Ectodermal cell (in vitro differentiated cells): ENCODE results near the gene PLLP.

Source experiments
- H3K27ac ChIP-seq: 2 replicates; pipeline ENCODE4 v1.7.0; 2013; ENCODE audit warnings: mild to moderate bottlenecking, low read depth, low read length; ENCODE audit not compliant: insufficient read depth, poor library complexity, severe bottlenecking
- H3K27me3 ChIP-seq: 2 replicates; pipeline ENCODE4 v1.7.0; 2013; ENCODE audit warnings: mild to moderate bottlenecking, low read length; ENCODE audit not compliant: insufficient read depth, control insufficient read depth, poor library complexity, severe bottlenecking
- H3K36me3 ChIP-seq: one replicate; pipeline ENCODE4 v1.7.0; 2013; ENCODE audit warnings: low read length; ENCODE audit not compliant: control insufficient read depth, insufficient read depth
- H3K4me1 ChIP-seq: one replicate; pipeline ENCODE4 v1.7.0; 2013; ENCODE audit warnings: low read length; ENCODE audit not compliant: control insufficient read depth, insufficient read depth
- H3K4me3 ChIP-seq: 2 replicates; pipeline ENCODE4 v1.7.0; 2013; ENCODE audit warnings: low read depth, low read length, control low read depth; ENCODE audit not compliant: insufficient read depth
- H3K9me3 ChIP-seq: 2 replicates; pipeline ENCODE4 v1.7.0; 2013; ENCODE audit warnings: mild to moderate bottlenecking, low read length, moderate library complexity; ENCODE audit not compliant: control insufficient read depth
- WGBS, 2 experiments: methylation state at CpG; one replicate each; pipeline ENCODE4 v1.1.7; 2013; ENCODE audit warnings: missing lambda C conversion rate in 2 of 2; 5-methylcytosine and 5-hydroxymethylcytosine counted together

PLLP gene

DNA sequence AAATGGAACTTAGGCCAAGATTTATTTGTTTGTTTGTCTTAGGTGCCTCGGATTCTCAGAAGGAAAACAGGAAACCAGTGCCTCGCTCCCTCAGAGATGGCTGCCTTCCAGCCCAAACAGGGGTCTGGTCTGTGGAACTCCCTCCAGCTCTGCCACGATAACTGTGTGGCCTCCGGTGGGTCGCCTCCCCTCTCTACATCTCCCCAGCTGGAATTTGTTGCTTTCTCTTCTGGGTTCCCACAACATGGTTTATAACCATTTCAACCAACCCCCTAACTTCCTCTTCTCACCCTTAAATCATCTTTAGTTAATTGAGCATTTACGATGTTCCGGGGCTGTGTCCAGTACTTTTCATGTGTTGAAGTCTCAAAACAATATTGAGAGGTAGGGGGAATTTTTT, 30.9 kb upstream of the PLLP start:
- Histone ChIP-seq H3K4me1 (peaks cover 8% of the 10 kb centered on the region), H3K36me3 (no peaks in the 10 kb centered on the region), H3K4me3 (no peak overlapping the region), H3K9me3 (no peaks in the 10 kb centered on the region), H3K27ac (no peak overlapping the region), H3K27me3 (no peaks in the 10 kb centered on the region)
- 90 to 94% methylated on average over 7 of the region's 7 CpGs for WGBS, 2 experiments

DNA sequence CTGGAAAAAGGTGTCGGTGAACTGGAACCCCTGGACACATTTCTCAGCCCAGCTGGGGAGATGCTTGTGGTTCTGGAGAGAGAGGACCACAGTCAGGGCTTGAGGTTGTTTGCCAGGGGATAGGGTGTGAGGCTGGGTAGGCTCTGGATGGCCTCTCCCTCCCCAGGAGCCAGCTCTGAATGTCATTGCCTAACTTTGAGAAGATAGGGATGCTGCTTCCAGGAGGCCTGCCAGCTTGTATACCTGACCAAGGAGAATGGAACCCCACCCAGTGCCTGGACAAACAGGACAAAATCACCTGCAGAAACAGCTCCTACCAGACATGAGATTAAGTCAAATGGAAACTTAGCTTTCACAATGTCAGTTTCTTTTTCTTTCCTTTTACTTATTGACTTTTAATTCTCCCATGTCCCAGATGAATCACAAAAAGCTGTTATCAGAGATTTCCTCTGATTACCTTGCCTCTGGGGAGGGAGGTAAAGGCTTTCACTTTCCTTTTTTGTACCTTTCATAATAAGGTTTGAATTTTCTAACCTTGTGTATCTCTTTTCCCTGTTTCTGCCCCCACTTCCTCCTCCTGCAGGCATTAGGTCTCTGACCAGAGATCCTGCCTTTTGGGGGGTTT, 29.8 kb upstream of the PLLP start:
- H3K27ac ChIP-seq: no peak overlapping the region
- WGBS, 2 experiments: 93 to 96% methylated on average over 1 of the region's 1 CpG

DNA sequence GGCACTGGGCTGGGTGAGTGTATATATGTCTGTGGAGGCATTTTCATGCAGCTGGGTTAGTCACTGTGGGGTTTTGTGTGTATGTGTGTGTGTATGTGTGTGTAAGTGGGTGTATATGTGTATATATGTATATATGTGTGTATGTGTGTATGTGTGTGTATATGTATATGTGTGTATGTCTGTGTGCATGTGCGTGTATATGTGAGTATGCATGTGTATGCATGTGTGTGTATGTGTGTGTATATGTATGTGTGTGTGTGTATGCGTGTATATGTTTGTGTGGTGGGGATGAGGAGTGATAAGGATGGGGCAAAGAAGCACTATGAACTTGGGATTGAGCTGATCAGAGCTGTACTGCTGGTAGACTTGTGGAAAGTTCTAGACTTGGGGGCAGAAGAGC, 29.0 kb upstream of the PLLP start:
- Histone ChIP-seq H3K9me3 (no peaks in the 10 kb centered on the region), H3K27me3 (no peaks in the 10 kb centered on the region), H3K4me3 (no peak overlapping the region), H3K36me3 (no peaks in the 10 kb centered on the region), H3K27ac (no peak overlapping the region), H3K4me1 (peaks cover 7% of the 10 kb centered on the region)
- WGBS, 2 experiments: 88 to 93% methylated on average over 2 of the region's 2 CpGs

More for the DNA sequence above, 29.8 kb upstream of the PLLP start:
- Histone ChIP-seq H3K27me3 (no peaks in the 10 kb centered on the region), H3K9me3 (no peaks in the 10 kb centered on the region), H3K4me3 (no peak overlapping the region), H3K4me1 (peaks cover 8% of the 10 kb centered on the region), H3K36me3 (no peaks in the 10 kb centered on the region)

DNA sequence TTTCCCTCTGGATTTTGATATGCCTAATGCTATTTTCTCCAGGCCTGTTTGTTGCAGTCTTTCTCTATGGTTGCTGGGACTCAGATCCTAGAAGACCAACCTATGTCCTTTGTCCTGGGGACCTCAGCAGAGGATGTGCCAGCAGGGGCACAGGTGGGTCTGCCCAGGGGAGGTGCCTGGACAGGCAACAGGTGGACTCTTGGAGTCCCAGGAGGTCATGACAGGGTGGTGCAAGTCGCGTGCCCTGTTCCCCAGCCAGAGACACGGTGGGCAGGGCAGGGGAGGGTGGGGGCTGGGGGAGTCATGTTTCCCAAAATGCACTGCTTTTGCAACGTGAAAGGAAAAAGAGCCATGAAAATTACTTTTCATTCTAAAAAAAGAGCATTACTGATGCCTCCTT, 26.3 kb upstream of the PLLP start:
- Histone ChIP-seq H3K27me3 (no peaks in the 10 kb centered on the region), H3K9me3 (no peaks in the 10 kb centered on the region), H3K4me3 (no peak overlapping the region), H3K4me1 (no peaks in the 10 kb centered on the region), H3K36me3 (no peaks in the 10 kb centered on the region), H3K27ac (no peak overlapping the region)
- WGBS, 2 experiments: 70 to 72% methylated on average over 4 of the region's 4 CpGs

DNA sequence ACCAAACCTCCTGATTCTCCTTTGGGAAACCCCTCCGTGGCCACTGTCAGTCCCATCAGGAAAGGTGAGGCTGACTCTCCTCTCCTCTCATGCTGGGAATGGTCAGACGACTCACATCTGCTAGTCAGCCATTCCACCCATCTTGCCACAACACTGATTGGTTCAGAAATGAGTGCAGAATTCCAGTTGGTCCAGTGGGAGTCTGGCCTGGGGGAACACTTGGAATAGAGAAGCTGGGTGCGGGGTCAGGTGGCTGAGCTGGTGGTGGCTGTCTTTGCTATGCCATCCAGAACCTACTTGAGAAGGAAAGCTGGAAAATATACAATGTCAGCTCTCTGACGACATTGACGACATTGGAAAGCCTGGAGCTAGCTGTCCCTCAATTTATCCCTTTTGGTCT, 23.6 kb upstream of the PLLP start:
- H3K27ac ChIP-seq: no peak overlapping the region
- WGBS, 2 experiments: 66 to 68% methylated on average over 5 of the region's 5 CpGs
- H3K4me1 ChIP-seq: no peaks in the 10 kb centered on the region
- H3K4me3 ChIP-seq: no peak overlapping the region
- no peaks in the 10 kb centered on the region for H3K27me3 ChIP-seq
- H3K36me3 ChIP-seq: no peaks in the 10 kb centered on the region
- no peaks in the 10 kb centered on the region for H3K9me3 ChIP-seq

DNA sequence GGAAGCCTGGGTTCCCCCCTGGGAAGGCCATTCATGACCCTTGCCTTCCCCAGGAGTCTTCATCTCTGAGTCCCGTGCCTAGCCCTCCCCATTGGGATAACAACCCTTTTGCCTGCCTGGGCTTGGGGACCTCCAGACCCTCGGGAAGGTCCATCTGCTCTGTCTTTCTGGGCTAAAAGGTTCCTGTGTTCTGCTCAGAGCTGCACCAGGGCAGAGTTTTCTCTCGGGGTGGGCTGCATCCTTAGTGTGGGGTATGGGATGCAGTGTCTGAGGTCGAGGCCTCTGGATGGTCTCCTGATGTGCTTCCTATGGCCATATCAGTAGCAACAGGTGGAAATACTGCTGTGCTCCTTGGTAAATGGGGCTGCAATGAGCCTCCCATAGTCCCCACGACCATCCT, 22.9 kb upstream of the PLLP start:
- H3K4me3 ChIP-seq: no peak overlapping the region
- WGBS, 2 experiments: 81 to 89% methylated on average over 5 of the region's 5 CpGs
- no peaks in the 10 kb centered on the region for H3K9me3 ChIP-seq
- H3K36me3 ChIP-seq: no peaks in the 10 kb centered on the region
- H3K27me3 ChIP-seq: no peaks in the 10 kb centered on the region
- H3K4me1 ChIP-seq: no peaks in the 10 kb centered on the region
- H3K27ac ChIP-seq: no peak overlapping the region

DNA sequence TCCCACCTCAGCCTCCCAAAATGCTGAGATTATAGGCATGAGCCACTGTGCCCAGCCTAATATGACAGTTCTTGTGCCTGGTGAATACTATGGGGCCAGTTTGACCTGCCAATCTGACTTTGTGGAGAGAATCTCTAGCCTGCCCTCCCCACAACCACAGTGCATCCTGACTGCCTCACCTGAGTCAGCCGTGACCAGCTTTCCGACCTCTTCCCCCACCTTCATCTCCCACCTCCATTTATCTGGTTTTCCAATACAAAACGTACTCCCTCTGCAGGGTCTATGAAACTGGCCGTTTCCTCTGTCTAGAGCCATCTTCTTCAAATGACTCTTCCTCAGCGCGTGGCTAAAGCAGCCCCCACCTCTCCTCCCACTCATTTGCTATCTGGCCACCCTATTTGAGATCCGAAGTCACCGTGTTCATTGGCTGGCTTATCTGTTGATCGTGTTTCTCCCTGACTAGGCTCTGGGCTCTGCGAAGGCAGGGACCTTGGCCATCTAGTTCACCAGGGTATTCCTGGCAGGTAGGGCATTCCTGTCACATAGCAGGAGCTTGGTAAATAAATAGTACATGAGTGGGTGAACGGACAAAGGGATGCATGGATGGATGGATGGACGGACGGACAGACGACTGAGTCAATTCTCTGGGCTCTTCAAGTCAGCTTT, 22.3 kb upstream of the PLLP start:
- Histone ChIP-seq H3K36me3 (no peaks in the 10 kb centered on the region), H3K9me3 (no peaks in the 10 kb centered on the region), H3K4me3 (no peak overlapping the region), H3K27ac (no peak overlapping the region), H3K27me3 (no peaks in the 10 kb centered on the region), H3K4me1 (no peaks in the 10 kb centered on the region)
- 89 to 91% methylated on average over 14 of the region's 14 CpGs for WGBS, 2 experiments

DNA sequence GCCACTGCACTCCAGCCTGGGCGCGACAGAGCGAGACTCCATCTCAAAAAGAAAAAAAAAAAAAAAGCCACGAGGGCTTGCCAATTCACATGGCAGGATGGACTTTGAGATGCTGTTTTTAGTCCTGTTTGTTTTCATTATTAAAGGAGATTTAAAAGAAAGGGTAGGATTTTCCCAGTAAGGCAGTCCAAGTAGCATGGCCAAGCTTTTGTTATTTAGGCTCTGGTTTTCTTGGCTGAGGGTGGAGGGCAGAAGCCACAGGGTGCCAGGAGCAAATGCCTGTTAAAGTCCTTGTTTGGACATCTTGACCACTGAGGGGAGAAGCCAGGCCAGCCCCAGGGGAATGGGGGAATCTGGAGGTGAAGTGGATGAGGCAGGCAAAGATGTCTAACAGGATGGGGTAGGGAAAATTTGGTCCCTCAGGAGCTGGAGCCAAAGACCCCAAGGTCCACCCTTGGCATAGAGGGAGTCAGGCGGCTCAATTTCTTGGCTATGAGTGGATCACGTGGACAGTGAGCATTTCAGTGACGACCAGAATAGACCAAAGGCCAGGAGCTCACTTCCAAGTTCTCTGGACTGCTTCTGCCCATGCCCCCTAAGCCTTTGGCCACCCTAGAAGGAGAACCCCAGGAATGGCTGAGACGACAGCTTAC, 20.8 kb upstream of the PLLP start:
- Histone ChIP-seq H3K4me1 (peaks cover 6% of the 10 kb centered on the region), H3K9me3 (no peaks in the 10 kb centered on the region), H3K36me3 (no peaks in the 10 kb centered on the region), H3K4me3 (no peak overlapping the region), H3K27ac (no peak overlapping the region), H3K27me3 (peaks cover 7% of the 10 kb centered on the region)
- 88 to 93% methylated on average over 8 of the region's 8 CpGs for WGBS, 2 experiments

DNA sequence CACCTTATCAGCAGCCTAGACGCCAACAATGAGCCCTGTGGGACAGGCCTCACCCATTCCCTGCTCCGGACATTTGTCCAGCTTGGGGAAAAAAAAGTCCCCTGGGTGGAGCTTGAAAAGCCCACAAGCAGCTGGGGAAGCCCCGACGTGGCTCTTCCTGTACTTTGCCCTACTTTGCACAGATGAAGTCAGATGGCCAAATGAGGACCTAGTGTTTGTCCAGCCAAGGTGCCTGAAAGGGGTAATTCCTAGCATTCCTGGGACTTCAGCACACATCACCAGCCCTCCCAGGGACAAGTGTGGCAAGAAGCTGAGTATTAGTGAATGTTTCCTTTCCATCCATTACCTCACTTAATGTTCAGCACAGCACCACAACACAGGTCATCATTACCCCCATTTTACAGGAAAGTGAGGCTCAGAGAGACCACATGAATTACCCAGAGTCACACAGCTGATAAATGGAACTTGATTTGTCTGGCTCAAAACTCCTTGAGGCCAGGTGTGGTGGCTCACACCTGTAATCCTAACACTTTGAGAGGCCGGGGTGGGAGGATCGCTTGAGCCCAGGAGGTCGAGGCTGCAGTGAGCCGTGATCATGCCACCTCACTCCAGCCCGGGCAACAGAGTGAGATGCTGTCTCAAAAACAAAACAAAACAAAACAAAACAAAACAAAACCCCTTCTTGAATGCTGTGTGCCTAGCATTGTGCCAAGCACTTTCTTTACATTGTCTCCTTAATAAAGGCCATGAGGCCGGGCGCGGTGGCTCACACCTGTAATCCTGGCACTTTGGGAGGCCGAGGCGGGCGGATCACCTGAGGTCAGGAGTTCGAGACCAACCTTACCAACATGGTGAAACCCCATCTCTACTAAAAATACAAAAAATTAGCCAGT, 19.9 kb upstream of the PLLP start:
- Histone ChIP-seq H3K27ac (no peak overlapping the region), H3K9me3 (no peaks in the 10 kb centered on the region), H3K36me3 (no peaks in the 10 kb centered on the region)

DNA sequence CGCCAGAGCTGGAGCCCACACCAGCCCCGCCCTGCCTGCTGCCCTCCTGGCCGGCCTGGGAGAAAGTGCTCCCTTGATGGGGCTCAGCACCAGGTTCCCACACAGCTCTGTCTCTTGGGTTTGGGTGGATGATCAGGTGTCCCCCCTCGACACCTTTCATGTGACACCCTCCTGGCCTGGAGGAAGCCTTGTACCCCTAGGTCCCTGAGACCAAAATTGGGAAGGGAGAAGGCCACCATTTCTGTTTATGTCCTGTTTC, 19.4 kb upstream of the PLLP start:
- Histone ChIP-seq H3K9me3 (no peaks in the 10 kb centered on the region), H3K36me3 (no peaks in the 10 kb centered on the region), H3K27ac (no peak overlapping the region), H3K27me3 (peaks cover 7% of the 10 kb centered on the region), H3K4me1 (peaks cover 6% of the 10 kb centered on the region), H3K4me3 (no peak overlapping the region)
- WGBS, 2 experiments: 90% methylated on average over 4 of the region's 4 CpGs

More for the DNA sequence above, 19.9 kb upstream of the PLLP start:
- Histone ChIP-seq H3K4me3 (no peak overlapping the region), H3K27me3 (peaks cover 7% of the 10 kb centered on the region), H3K4me1 (peaks cover 6% of the 10 kb centered on the region)
- 85 to 92% methylated on average over 16 of the region's 16 CpGs for WGBS, 2 experiments
